Psoas muscle (tissue), 8 donors: ENCODE results near the gene UGT1A7. TPM values are rescaled to one million over a fixed set of nuclear protein-coding genes. Genes with fewer than 3 reads are reported as not detected.

Experiments
- ATAC-seq, 4 donors: fragments of 200-7000 bp; cut with Tn5 transposase; one replicate each; pipeline ENCODE4 v1.9.1; 2020; ENCODE audit warnings: moderate library complexity in 3 of 4, mild to moderate bottlenecking in 2 of 4
- DNase-seq, 2 donors: peaks; one replicate each; pipeline ENCODE4 v3.0.0-alpha.2; 2020
- H3K27ac ChIP-seq: fragments of 200-600 bp; one replicate; pipeline ENCODE4 v1.8.0; 2022
- H3K27me3 ChIP-seq, 3 donors: fragments of 200-600 bp in 1 of 3; one replicate each; pipeline versions ENCODE4 v1.6.1 to v1.8.0; 2013 to 2022; ENCODE audit warnings: low read length in 2 of 3, mild to moderate bottlenecking in 2 of 3, moderate library complexity in 1 of 3; ENCODE audit not compliant: insufficient read depth in 3 of 3
- H3K36me3 ChIP-seq, 2 donors: fragments of 200-600 bp in 1 of 2; one replicate each; pipeline versions ENCODE4 v1.6.1 to v1.8.0; 2013 to 2022; ENCODE audit warnings: low read depth in 1 of 2, mild to moderate bottlenecking in 1 of 2, moderate library complexity in 1 of 2; ENCODE audit not compliant: insufficient read depth in 1 of 2
- H3K4me1 ChIP-seq: fragments of 200-600 bp; one replicate; pipeline ENCODE4 v1.8.0; 2022
- H3K4me3 ChIP-seq: fragments of 200-600 bp; one replicate; pipeline ENCODE4 v1.8.0; 2022; ENCODE audit warnings: mild to moderate bottlenecking
- H3K9me3 ChIP-seq: fragments of 200-600 bp; one replicate; pipeline ENCODE4 v1.8.0; 2022
- WGBS, 3 donors: extraction: QIAGEN DNeasy Blood & Tissue Kit; methylation state at CpG; one replicate each; pipeline versions ENCODE4 v1.1.6 to v1.1.7; 2013; 5-methylcytosine and 5-hydroxymethylcytosine counted together
- intact Hi-C, 2 donors: fragments of 100-400 bp; cut with DNase I; formaldehyde crosslinking; loops; one replicate each; pipeline versions ENCODE4 v1.11.0 to v1.14.2; 2022
- polyA plus RNA-seq, 3 donors: library from polyadenylated mRNA; stranded (reverse); fragments of 200-250 nt; gene quantifications; one replicate each; pipeline ENCODE4 v1.2.3, GENCODE V29; 2013
- total RNA-seq, 4 donors: library from RNA; stranded (reverse); fragmentation: NEBNext Ultra II Directional in 2 of 4; extraction: Animal tissue kit (Norgen Biotek cat#: 25700) in 2 of 4; gene quantifications; one replicate each; pipeline versions ENCODE4 v1.2.1 to v1.2.4, GENCODE V29; 2021 to 2023
- TF ChIP-seq, protein P1 (sequence below): fragments of 200-600 bp; IDR thresholded peaks from one replicate; pipeline ENCODE4 v1.8.0; 2022; ENCODE audit warnings: antibody characterized with exemption
- donor health status: healthy with polysubstance abuse.
- donor health status: DM: no; HTN: no; CAD: no; lungs with moderate emphysema.
- donor health status: Bipolar disorder and iron deficiency.
- donor health status: healthy.
- donor health status: DM: yes; HTN: yes; CAD: no.
- donor health status: DM: no; HTN: no; CAD: no.
- donor health status: DM: no; HTN: no; CAD: no.
- donor health status: DM: yes; HTN: yes; CAD: no.

Gene UGT1A7
- total and polyA plus RNA-seq, 7 donors = not detected

DNA sequence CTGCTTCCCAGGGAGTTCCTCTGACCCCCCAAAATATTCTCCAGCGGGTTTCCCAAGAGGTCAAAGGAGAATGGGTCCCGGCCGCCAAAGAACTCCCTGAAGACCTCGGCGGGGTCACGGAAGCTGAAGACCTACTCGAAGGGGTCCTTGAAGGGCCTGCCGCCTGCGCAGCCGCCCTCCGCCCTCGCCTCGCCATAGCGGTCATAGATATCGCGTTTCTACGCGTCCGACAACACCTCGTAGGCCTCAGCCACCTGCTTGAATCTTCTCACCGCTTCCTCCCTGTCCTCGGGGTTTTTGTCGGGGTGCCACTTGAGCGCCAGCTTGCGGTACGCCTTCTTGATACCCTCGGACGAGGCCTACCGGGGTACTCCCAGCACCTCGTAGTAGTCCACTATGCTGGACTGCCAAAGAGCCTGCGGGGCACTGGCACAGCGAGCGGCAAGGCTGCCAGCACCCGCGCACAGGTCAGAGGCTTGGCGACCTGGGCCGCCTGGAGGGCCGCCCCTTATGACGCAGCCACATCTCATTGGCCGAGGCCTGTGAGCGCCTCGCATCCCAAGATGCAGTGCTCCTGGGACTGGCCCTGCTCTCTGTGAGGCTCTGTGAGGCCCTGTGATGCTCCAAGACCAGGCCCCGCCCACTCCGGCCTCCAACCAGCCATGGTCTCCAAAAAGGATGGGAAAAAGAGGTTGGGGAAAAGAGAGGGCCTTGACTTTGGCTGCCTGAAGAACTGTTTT lies 73.3 kb downstream of the UGT1A7 start:
- no peaks in the 10 kb centered on the region for H3K36me3 ChIP-seq
- intact Hi-C loops = no loop called here
- H3K4me1 ChIP-seq = no peaks in the 10 kb centered on the region
- no peak overlapping the region for H3K27ac ChIP-seq
- ATAC-seq (no peak), DNase-seq (no peak)
- no peak overlapping the region for H3K4me3 ChIP-seq
- peaks cover 0 to 1% (median 0%) of the 10 kb centered on the region in 3 donors for H3K27me3 ChIP-seq
- TF ChIP-seq, protein P1, sequence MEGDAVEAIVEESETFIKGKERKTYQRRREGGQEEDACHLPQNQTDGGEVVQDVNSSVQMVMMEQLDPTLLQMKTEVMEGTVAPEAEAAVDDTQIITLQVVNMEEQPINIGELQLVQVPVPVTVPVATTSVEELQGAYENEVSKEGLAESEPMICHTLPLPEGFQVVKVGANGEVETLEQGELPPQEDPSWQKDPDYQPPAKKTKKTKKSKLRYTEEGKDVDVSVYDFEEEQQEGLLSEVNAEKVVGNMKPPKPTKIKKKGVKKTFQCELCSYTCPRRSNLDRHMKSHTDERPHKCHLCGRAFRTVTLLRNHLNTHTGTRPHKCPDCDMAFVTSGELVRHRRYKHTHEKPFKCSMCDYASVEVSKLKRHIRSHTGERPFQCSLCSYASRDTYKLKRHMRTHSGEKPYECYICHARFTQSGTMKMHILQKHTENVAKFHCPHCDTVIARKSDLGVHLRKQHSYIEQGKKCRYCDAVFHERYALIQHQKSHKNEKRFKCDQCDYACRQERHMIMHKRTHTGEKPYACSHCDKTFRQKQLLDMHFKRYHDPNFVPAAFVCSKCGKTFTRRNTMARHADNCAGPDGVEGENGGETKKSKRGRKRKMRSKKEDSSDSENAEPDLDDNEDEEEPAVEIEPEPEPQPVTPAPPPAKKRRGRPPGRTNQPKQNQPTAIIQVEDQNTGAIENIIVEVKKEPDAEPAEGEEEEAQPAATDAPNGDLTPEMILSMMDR = no peak
- no peaks in the 10 kb centered on the region for H3K9me3 ChIP-seq
- 86 to 92% (median 90%) methylated on average over 42 to 44 of the region's 44 CpGs for WGBS, 3 donors

DNA sequence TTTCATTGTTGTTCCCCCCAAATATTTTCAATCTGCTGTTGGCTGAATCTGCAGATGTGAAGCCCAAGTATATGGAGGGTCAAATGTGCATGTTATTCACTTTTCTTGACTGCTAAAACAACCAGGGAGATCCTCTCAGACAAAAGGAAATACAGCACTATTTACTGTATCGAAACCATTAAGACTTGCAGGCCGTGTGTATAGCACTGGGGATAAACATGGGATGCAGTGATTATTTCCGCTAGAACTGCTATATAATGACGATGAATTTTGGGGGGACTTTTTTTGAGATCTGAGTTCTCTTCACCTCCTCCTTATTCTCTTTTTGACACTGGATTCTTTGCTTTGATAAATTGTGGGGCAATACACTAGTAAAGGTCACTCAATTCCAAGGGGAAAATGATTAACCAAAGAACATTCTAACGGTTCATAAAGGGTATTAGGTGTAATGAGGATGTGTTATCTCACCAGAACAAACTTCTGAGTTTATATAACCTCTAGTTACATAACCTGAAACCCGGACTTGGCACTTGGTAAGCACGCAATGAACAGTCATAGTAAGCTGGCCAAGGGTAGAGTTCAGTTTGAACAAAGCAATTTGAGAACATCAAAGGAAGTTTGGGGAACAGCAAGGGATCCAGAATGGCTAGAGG lies 74.9 kb downstream of the UGT1A7 start:
- H3K27me3 ChIP-seq = peaks cover 0 to 1% (median 0%) of the 10 kb centered on the region in 3 donors
- H3K36me3 ChIP-seq = no peaks in the 10 kb centered on the region
- no peak overlapping the region for H3K4me3 ChIP-seq
- ATAC-seq = no peak
- DNase-seq = no peak
- TF ChIP-seq, protein P1 = no peak
- no peaks in the 10 kb centered on the region for H3K4me1 ChIP-seq
- H3K9me3 ChIP-seq = no peaks in the 10 kb centered on the region
- no peak overlapping the region for H3K27ac ChIP-seq
- WGBS, 3 donors = 67 to 71% (median 69%) methylated on average over 7 of the region's 7 CpGs
- intact Hi-C loops = no loop called here

DNA sequence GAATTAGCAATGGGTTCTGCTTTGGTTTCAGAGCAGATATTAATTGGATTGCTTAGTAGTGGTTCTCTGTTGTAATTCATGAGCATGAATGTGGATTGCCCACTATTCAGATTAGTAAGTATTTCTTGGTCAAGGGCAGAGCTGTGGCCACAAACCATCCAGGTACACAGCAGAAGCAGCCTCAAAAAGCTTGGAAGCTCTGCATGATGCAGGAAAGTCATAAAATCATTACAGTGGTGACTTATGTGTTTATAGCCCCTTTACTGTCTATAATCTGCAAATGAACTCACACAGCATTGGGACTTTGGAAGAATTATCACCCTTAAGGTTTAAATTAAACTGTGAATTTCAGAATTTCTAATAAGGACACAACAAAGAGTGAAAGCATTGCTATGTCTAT lies 76.4 kb downstream of the UGT1A7 start:
- Histone ChIP-seq H3K36me3 (no peaks in the 10 kb centered on the region), H3K27me3 (peaks cover 0 to 1% (median 0%) of the 10 kb centered on the region in 3 donors), H3K9me3 (no peaks in the 10 kb centered on the region), H3K4me3 (no peak overlapping the region), H3K27ac (no peak overlapping the region), H3K4me1 (no peaks in the 10 kb centered on the region)
- no peak for ATAC-seq
- TF ChIP-seq, protein P1 = no peak
- intact Hi-C loops = no loop called here
- DNase-seq = no peak

DNA sequence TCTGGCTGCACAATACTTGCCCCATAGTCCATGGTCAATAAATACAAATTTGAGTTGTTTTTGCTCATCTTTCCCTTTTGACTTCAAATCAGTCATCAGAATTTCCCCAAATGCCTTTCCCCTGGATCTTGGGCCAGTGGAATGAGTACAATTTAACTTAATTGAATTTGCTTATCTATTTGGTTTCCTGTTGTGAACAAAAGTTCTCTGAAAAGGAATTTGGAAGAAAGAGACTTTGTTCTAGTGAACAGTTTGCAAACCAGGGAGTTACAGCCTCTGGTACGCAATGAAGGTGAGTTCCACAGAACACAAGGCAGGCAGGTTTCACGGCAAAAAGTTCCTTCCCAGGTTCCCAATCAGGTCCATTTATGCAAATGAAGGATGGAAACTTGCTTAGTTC lies 77.1 kb downstream of the UGT1A7 start:
- H3K4me1 ChIP-seq = no peaks in the 10 kb centered on the region
- TF ChIP-seq, protein P1 = no peak
- 83 to 92% (median 90%) methylated on average over 2 of the region's 2 CpGs for WGBS, 3 donors
- intact Hi-C loops = no loop called here
- ATAC-seq (no peak), DNase-seq (no peak)
- no peak overlapping the region for H3K27ac ChIP-seq
- H3K36me3 ChIP-seq = no peaks in the 10 kb centered on the region
- no peaks in the 10 kb centered on the region for H3K9me3 ChIP-seq
- peaks cover 0 to 1% (median 0%) of the 10 kb centered on the region in 3 donors for H3K27me3 ChIP-seq
- H3K4me3 ChIP-seq = no peak overlapping the region
